Vagina (tissue), 2 donors: Measurements from ENCODE around the gene TECTA.

ENCODE experiments used
- POLR2A ChIP-seq, 2 donors: fragments of 450-650 bp; IDR thresholded peaks; one replicate each; pipeline ENCODE4 v1.6.1; 2017; ENCODE audit warnings: antibody characterized with exemption in 2 of 2, mild to moderate bottlenecking in 2 of 2, moderate library complexity in 2 of 2
- POLR2AphosphoS5 ChIP-seq, 2 donors: sonication (generic); formaldehyde crosslinking; IDR thresholded peaks; one replicate each; pipeline ENCODE4 v1.9.0; 2017; ENCODE audit warnings: antibody characterized with exemption in 2 of 2, mild to moderate bottlenecking in 2 of 2, low read depth in 1 of 2; ENCODE audit not compliant: insufficient read depth in 1 of 2
- TF ChIP-seq, protein P1 (sequence below), 3 experiments: fragments of 450-650 bp in 2 of 3; fragments of 200-600 bp in 1 of 3; sonication (generic) in 1 of 3; IDR thresholded peaks; one replicate each; pipeline ENCODE4 v1.5.1; 2017 to 2019; ENCODE audit warnings: antibody characterized with exemption in 3 of 3, mild to moderate bottlenecking in 2 of 3, moderate library complexity in 2 of 3

DNA sequence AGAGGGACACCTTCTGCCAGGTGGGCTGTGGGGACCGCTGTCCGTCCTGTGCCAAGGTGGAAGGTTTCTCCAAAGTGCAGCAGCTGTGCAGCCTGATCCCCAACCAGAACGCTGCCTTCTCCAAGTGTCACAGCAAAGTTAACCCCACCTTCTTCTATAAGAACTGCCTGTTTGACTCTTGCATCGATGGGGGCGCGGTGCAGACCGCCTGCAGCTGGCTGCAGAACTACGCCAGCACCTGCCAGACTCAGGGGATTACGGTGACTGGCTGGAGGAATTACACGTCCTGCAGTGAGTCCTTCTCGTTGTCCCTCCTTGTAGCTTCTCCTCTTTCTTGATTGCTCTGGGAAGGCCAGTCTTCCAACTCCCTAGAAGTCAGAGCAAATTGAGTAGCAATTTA is 44.8 kb downstream of the TECTA start:
- TF ChIP-seq, protein P1, sequence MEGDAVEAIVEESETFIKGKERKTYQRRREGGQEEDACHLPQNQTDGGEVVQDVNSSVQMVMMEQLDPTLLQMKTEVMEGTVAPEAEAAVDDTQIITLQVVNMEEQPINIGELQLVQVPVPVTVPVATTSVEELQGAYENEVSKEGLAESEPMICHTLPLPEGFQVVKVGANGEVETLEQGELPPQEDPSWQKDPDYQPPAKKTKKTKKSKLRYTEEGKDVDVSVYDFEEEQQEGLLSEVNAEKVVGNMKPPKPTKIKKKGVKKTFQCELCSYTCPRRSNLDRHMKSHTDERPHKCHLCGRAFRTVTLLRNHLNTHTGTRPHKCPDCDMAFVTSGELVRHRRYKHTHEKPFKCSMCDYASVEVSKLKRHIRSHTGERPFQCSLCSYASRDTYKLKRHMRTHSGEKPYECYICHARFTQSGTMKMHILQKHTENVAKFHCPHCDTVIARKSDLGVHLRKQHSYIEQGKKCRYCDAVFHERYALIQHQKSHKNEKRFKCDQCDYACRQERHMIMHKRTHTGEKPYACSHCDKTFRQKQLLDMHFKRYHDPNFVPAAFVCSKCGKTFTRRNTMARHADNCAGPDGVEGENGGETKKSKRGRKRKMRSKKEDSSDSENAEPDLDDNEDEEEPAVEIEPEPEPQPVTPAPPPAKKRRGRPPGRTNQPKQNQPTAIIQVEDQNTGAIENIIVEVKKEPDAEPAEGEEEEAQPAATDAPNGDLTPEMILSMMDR (IDR thresholded peaks at IDR 0.05): no peak
- TF ChIP-seq POLR2AphosphoS5 (IDR thresholded peaks at IDR 0.05; ENCODE audit: insufficient read depth in 1 of 2, low read depth in 1 of 2) (no peak), POLR2A (IDR thresholded peaks at IDR 0.05) (no peak)
